ENCODE data around the gene KSR2. TPM values are rescaled to one million over a fixed set of nuclear protein-coding genes. Genes with fewer than 3 reads are reported as not detected.

KSR2 gene
- total and polyA plus RNA-seq, 2 donors (not counting 3 experiments of a cell fraction or from before 2014, with no cell fraction given): 2.1 to 5.2 TPM

GRCh38 chr12:117484901-117485300 is 483.9 kb downstream of the KSR2 start:
- intact Hi-C loops (cut with micrococcal nuclease): loop anchor here (5.0 kb wide), 1 partner anchor 202 kb away; no protein-coding TSS in a partner anchor
- POLR2A ChIA-PET: no interaction called here
- CTCF ChIA-PET: no interaction called here

More at GRCh38 chr12:117484901-117485300, 483.9 kb downstream of the KSR2 start:
- Histone ChIP-seq H2AFZ (ENCODE audit: low read depth, low read length) (no peak overlapping the region), H4K20me1 (replicated peaks; ENCODE audit: control insufficient read depth, extremely low read depth, insufficient read depth, low read length) (no peaks in the 10 kb centered on the region), H3K4me2 (ENCODE audit: insufficient read depth, low read length) (no peak overlapping the region), H3K9ac (replicated peaks; ENCODE audit: extremely low read depth, insufficient read depth, low read length) (no peak overlapping the region), H3K9me3 (replicated peaks; ENCODE audit: control insufficient read depth, insufficient read depth, low read length) (no peaks in the 10 kb centered on the region), H3K9me1 (replicated peaks; ENCODE audit: control insufficient read depth, extremely low read depth, insufficient read depth, low read length) (no peaks in the 10 kb centered on the region), H3K79me2 (ENCODE audit: control insufficient read depth, insufficient read depth, low read length) (no peaks in the 10 kb centered on the region), H3K36me3 (ENCODE audit: control insufficient read depth in 2 of 2, extremely low read depth in 1 of 2, insufficient read depth in 2 of 2, low read length in 2 of 2) (no peaks in the 10 kb centered on the region), H3K27ac (ENCODE audit: insufficient read depth, low read depth, low read length) (no peak overlapping the region), H3K27me3 (ENCODE audit: control insufficient read depth in 2 of 2, insufficient read depth in 2 of 2, low read length in 2 of 2) (no peaks in the 10 kb centered on the region), H3K4me3 (replicated peaks in 1 of 3; ENCODE audit: insufficient read depth in 1 of 3, low read depth in 1 of 3, low read length in 3 of 3) (no peak overlapping the region), H3K4me1 (ENCODE audit: control insufficient read depth, extremely low read depth, insufficient read depth, low read length) (peaks cover 9% of the 10 kb centered on the region)
- BruUV-seq (replicated peaks): no TSS peak
- DNase-seq (ENCODE audit: low read depth, low spot score) (no peak), FAIRE-seq (no peak)
- TF ChIP-seq FOS (IDR thresholded peaks at IDR 0.05; ENCODE audit: borderline replicate concordance, insufficient read depth, low read length) (no peak), MYC (IDR thresholded peaks at IDR 0.05; ENCODE audit: low read depth, low read length) (no peak), JUN (IDR thresholded peaks at IDR 0.05; ENCODE audit: borderline replicate concordance, insufficient read depth, insufficient read length, low read depth) (no peak), POLR2A (IDR thresholded peaks at IDR 0.05; ENCODE audit: low read depth, low read length) (no peak), CTCF (IDR thresholded peaks at IDR 0.05; ENCODE audit: extremely low read depth in 1 of 2, insufficient read depth in 1 of 2, low read depth in 1 of 2, low read length in 2 of 2) (no peak), EZH2 (IDR thresholded peaks at IDR 0.05; ENCODE audit: borderline replicate concordance, low read depth, low read length, severe bottlenecking) (no peak)
- dilution Hi-C loops (cut with MboI; ENCODE audit: extremely low pct_ligation_motif_present, low sequenced_read_pairs): no loop called here

Data from endothelial cell of umbilical vein (primary cell).